Upper lobe of left lung (tissue), 4 donors: Measurements from ENCODE around the gene PHACTR1.

Experiments used
- POLR2A ChIP-seq, 4 donors: fragments of 450-650 bp; IDR thresholded peaks; one replicate each; pipeline ENCODE4 v1.5.1; 2016 to 2017; ENCODE audit warnings: antibody characterized with exemption in 4 of 4, mild to moderate bottlenecking in 2 of 4
- POLR2AphosphoS5 ChIP-seq, 2 donors: sonication (generic); formaldehyde crosslinking; IDR thresholded peaks; one replicate each; pipeline ENCODE4 v1.5.1; 2017; ENCODE audit warnings: antibody characterized with exemption in 2 of 2
- TF ChIP-seq, protein P1 (sequence below), 6 experiments: fragments of 450-650 bp in 4 of 6; fragments of 200-600 bp in 2 of 6; sonication (generic) in 2 of 6; IDR thresholded peaks; one replicate each; pipeline ENCODE4 v1.5.1; 2016 to 2019; ENCODE audit warnings: antibody characterized with exemption in 6 of 6

GRCh38 chr6:13184089-13184468 is 467.5 kb downstream of the PHACTR1 start:
- TF ChIP-seq POLR2A (IDR thresholded peaks at IDR 0.05) = no peak
- TF ChIP-seq, protein P1, sequence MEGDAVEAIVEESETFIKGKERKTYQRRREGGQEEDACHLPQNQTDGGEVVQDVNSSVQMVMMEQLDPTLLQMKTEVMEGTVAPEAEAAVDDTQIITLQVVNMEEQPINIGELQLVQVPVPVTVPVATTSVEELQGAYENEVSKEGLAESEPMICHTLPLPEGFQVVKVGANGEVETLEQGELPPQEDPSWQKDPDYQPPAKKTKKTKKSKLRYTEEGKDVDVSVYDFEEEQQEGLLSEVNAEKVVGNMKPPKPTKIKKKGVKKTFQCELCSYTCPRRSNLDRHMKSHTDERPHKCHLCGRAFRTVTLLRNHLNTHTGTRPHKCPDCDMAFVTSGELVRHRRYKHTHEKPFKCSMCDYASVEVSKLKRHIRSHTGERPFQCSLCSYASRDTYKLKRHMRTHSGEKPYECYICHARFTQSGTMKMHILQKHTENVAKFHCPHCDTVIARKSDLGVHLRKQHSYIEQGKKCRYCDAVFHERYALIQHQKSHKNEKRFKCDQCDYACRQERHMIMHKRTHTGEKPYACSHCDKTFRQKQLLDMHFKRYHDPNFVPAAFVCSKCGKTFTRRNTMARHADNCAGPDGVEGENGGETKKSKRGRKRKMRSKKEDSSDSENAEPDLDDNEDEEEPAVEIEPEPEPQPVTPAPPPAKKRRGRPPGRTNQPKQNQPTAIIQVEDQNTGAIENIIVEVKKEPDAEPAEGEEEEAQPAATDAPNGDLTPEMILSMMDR (IDR thresholded peaks at IDR 0.05) = no peak
- no peak for TF ChIP-seq POLR2AphosphoS5 (IDR thresholded peaks at IDR 0.05)
